Loucy (cell line): ENCODE results near the gene RPL41.
"Not testable (repeated sequence)": the region's sequence is repeated elsewhere in the genome, so short reads cannot be mapped to it uniquely, and the experiment has no call there.

Source experiments
- H2AFZ ChIP-seq: fragments of 200-600 bp; sonication (generic); 2 replicates; pipeline ENCODE4 v1.6.0; 2016; ENCODE audit warnings: antibody characterized with exemption, mild to moderate bottlenecking, low read length, moderate library complexity
- H3F3A ChIP-seq: fragments of 200-600 bp; 2 replicates; pipeline ENCODE4 v1.6.0; 2016; ENCODE audit warnings: antibody characterized with exemption, low read depth, mild to moderate bottlenecking
- H3K27me3 ChIP-seq: fragments of 200-600 bp; sonication (generic); 2 replicates; pipeline ENCODE4 v1.6.1; 2014; ENCODE audit warnings: low read length, mild to moderate bottlenecking; ENCODE audit not compliant: insufficient read depth, poor library complexity, severe bottlenecking
- H3K36me3 ChIP-seq: fragments of 200-600 bp; sonication (generic); 2 replicates; pipeline ENCODE4 v1.6.1; 2016; ENCODE audit warnings: low read length; ENCODE audit not compliant: insufficient read depth
- H3K4me1 ChIP-seq: fragments of 200-600 bp; sonication (generic); 2 replicates; pipeline ENCODE4 v1.5.1; 2014; ENCODE audit warnings: low read length, mild to moderate bottlenecking; ENCODE audit not compliant: insufficient read depth, poor library complexity, severe bottlenecking
- H3K4me2 ChIP-seq: fragments of 200-600 bp; sonication (generic); 2 replicates; pipeline ENCODE4 v1.6.0; 2014; ENCODE audit warnings: antibody characterized with exemption, low read length, low read depth, mild to moderate bottlenecking; ENCODE audit not compliant: poor library complexity, severe bottlenecking
- H3K4me3 ChIP-seq: fragments of 200-600 bp; sonication (generic); 2 replicates; pipeline ENCODE4 v1.5.1; 2014; ENCODE audit warnings: low read length, mild to moderate bottlenecking, mixed read lengths; ENCODE audit not compliant: poor library complexity, severe bottlenecking
- H3K79me2 ChIP-seq: fragments of 200-600 bp; sonication (generic); 2 replicates; pipeline ENCODE4 v1.6.1; 2014; ENCODE audit warnings: low read length; ENCODE audit not compliant: insufficient read depth
- H3K9ac ChIP-seq: fragments of 200-600 bp; sonication (generic); 2 replicates; pipeline ENCODE4 v1.6.0; 2014; ENCODE audit warnings: mild to moderate bottlenecking, low read depth, low read length, moderate library complexity; ENCODE audit not compliant: poor library complexity, severe bottlenecking
- H3K9me2 ChIP-seq: fragments of 200-600 bp; sonication (generic); replicated peaks from 2 replicates; pipeline ENCODE4 v1.6.1; 2016; ENCODE audit warnings: low read depth, low read length, mixed read lengths
- H3K9me3 ChIP-seq: fragments of 200-600 bp; sonication (generic); 2 replicates; pipeline ENCODE4 v1.6.1; 2014; ENCODE audit warnings: mild to moderate bottlenecking, antibody characterized with exemption, low read length, low read depth; ENCODE audit not compliant: insufficient read depth
- H4K20me1 ChIP-seq: fragments of 200-600 bp; sonication (generic); 2 replicates; pipeline ENCODE4 v1.6.0; 2014; ENCODE audit warnings: antibody characterized with exemption, low read length, mild to moderate bottlenecking; ENCODE audit not compliant: insufficient read depth, poor library complexity, severe bottlenecking
- CTCF ChIP-seq: fragments of 200-600 bp; sonication (generic); conservative IDR thresholded peaks from 2 replicates; pipeline ENCODE4 v1.5.1; 2014; ENCODE audit warnings: mild to moderate bottlenecking, antibody characterized with exemption, low read length
- EZH2phosphoT487 ChIP-seq: fragments of 200-600 bp; IDR thresholded peaks from 2 replicates; pipeline ENCODE4 v1.6.1; 2018; ENCODE audit warnings: antibody characterized with exemption, mild to moderate bottlenecking, moderate library complexity, borderline replicate concordance

Gene RPL41

GRCh38 chr12:56116267-56117081, at the start of gene RPL41:
TSS of gene RPL41 (plus strand) at chr12:56116633.
- Histone ChIP-seq H3K4me3 (peak within 1 kb of the TSS; percentile 99), H3K9me2 (no peaks in the 10 kb centered on the region), H3K4me2 (peak within 1 kb of the TSS; percentile 74), H3K36me3 (peaks cover 31% of the 10 kb centered on the region), H3K79me2 (peaks cover 35% of the 10 kb centered on the region), H3K4me1 (peaks cover 18% of the 10 kb centered on the region), H3K9ac (peak within 1 kb of the TSS; percentile 99), H2AFZ (peak within 1 kb of the TSS; percentile 99), H3F3A (peaks cover 20% of the 10 kb centered on the region), H4K20me1 (peaks cover 14% of the 10 kb centered on the region), H3K9me3 (no peaks in the 10 kb centered on the region), H3K27me3 (peaks cover 7% of the 10 kb centered on the region)
- TF ChIP-seq EZH2phosphoT487 (no peak), CTCF (no peak)

- H3K9me3 ChIP-seq, result no peaks in the 10 kb centered on the region
- no peaks in the 10 kb centered on the region for H3K4me1 ChIP-seq
- no peak overlapping the region for H3K9ac ChIP-seq
- H3F3A ChIP-seq, result no peaks in the 10 kb centered on the region
- no peak overlapping the region for H2AFZ ChIP-seq
- no peaks in the 10 kb centered on the region for H3K9me2 ChIP-seq
- no peaks in the 10 kb centered on the region for H4K20me1 ChIP-seq
- H3K27me3 ChIP-seq, result no peaks in the 10 kb centered on the region
- H3K4me3 ChIP-seq, result no peak overlapping the region
- H3K79me2 ChIP-seq, result no peaks in the 10 kb centered on the region
- TF ChIP-seq CTCF, result no peak
- TF ChIP-seq EZH2phosphoT487, result no peak
- H3K4me2 ChIP-seq, result no peak overlapping the region
- H3K36me3 ChIP-seq, result no peaks in the 10 kb centered on the region
Observed at GRCh38 chr12:56071648-56072047, 44.8 kb upstream of the RPL41 start.

- H3K9me2 ChIP-seq, result no peaks in the 10 kb centered on the region
- H3K4me1 ChIP-seq, result peaks cover under 1% of the 10 kb centered on the region
- H3K9me3 ChIP-seq, result no peaks in the 10 kb centered on the region
- H3K4me2 ChIP-seq, result no peak overlapping the region
- H3K9ac ChIP-seq, result no peak overlapping the region
- H3F3A ChIP-seq, result no peaks in the 10 kb centered on the region
- H4K20me1 ChIP-seq, result no peaks in the 10 kb centered on the region
- H3K36me3 ChIP-seq, result no peaks in the 10 kb centered on the region
- H3K79me2 ChIP-seq, result no peaks in the 10 kb centered on the region
- no peak for TF ChIP-seq CTCF
- TF ChIP-seq EZH2phosphoT487, result no peak
- no peaks in the 10 kb centered on the region for H3K27me3 ChIP-seq
- H2AFZ ChIP-seq, result no peak overlapping the region
- no peak overlapping the region for H3K4me3 ChIP-seq
Observed at GRCh38 chr12:56074396-56074795, 42.0 kb upstream of the RPL41 start.

GRCh38 chr12:56077966-56078365, 38.5 kb upstream of the RPL41 start:
- not testable (repeated sequence) for H3K9me2 ChIP-seq, H3K27me3 ChIP-seq, H3K9me3 ChIP-seq, H3K4me2 ChIP-seq, H3F3A ChIP-seq, H3K4me1 ChIP-seq, H3K4me3 ChIP-seq, H4K20me1 ChIP-seq, H3K9ac ChIP-seq, H3K79me2 ChIP-seq, H3K36me3 ChIP-seq, H2AFZ ChIP-seq
